Measurements from ENCODE around the gene OSBPL3.
"Not testable (repeated sequence)": the region's sequence is repeated elsewhere in the genome, so short reads cannot be mapped to it uniquely, and the experiment has no call there.

Gene OSBPL3

GRCh38 chr7:24920451-24921361 is 59.3 kb downstream of the OSBPL3 start:
- DNase-seq (ENCODE audit: low spot score): no peak

GRCh38 chr7:24917510-24918239 is 62.3 kb downstream of the OSBPL3 start:
- no peak for DNase-seq (ENCODE audit: low spot score)

GRCh38 chr7:24916463-24917040 is 63.4 kb downstream of the OSBPL3 start:
- no peak for DNase-seq (ENCODE audit: low spot score)

GRCh38 chr7:24914465-24914859 is 65.5 kb downstream of the OSBPL3 start:
- no peak for DNase-seq (ENCODE audit: low spot score)

- DNase-seq (ENCODE audit: low spot score): no peak
These were observed 66.0 kb downstream of the OSBPL3 start for GRCh38 chr7:24913801-24914464.

GRCh38 chr7:24912874-24913514 is 67.0 kb downstream of the OSBPL3 start:
- DNase-seq (ENCODE audit: low spot score): no peak

GRCh38 chr7:24912424-24912823 is 67.6 kb downstream of the OSBPL3 start:
- no peak for DNase-seq (ENCODE audit: low spot score)

GRCh38 chr7:24911213-24911603 is 68.8 kb downstream of the OSBPL3 start:
- no peak for DNase-seq (ENCODE audit: low spot score)

- DNase-seq (ENCODE audit: low spot score): no peak
These were observed 69.3 kb downstream of the OSBPL3 start for GRCh38 chr7:24910551-24911212.

GRCh38 chr7:24908727-24909126 is 71.3 kb downstream of the OSBPL3 start:
- DNase-seq (ENCODE audit: low spot score): no peak

GRCh38 chr7:24908166-24908565 is 71.8 kb downstream of the OSBPL3 start:
- no peak for DNase-seq (ENCODE audit: low spot score)

- no peak for DNase-seq (ENCODE audit: low spot score)
These were observed 72.6 kb downstream of the OSBPL3 start for GRCh38 chr7:24907311-24907886.

- no peak for DNase-seq (ENCODE audit: low spot score)
These were observed 73.8 kb downstream of the OSBPL3 start for GRCh38 chr7:24905996-24906770.

- DNase-seq (ENCODE audit: low spot score): not testable (repeated sequence)
These were observed 76.0 kb downstream of the OSBPL3 start for GRCh38 chr7:24903992-24904391.

GRCh38 chr7:24903559-24903958 is 76.4 kb downstream of the OSBPL3 start:
- DNase-seq (ENCODE audit: low spot score): no peak

GRCh38 chr7:24902931-24903330 is 77.0 kb downstream of the OSBPL3 start:
- no peak for DNase-seq (ENCODE audit: low spot score)

GRCh38 chr7:24902276-24902675 is 77.7 kb downstream of the OSBPL3 start:
- no peak for DNase-seq (ENCODE audit: low spot score)

GRCh38 chr7:24899905-24900304 is 80.1 kb downstream of the OSBPL3 start:
- no peak for DNase-seq (ENCODE audit: low spot score)

- no peak for DNase-seq (ENCODE audit: low spot score)
These were observed 80.8 kb downstream of the OSBPL3 start for GRCh38 chr7:24899161-24899560.

GRCh38 chr7:24898691-24899090 is 81.3 kb downstream of the OSBPL3 start:
- DNase-seq (ENCODE audit: low spot score): no peak
